ENCODE measurements around the gene SENP6. TPM values are rescaled to one million over a fixed set of nuclear protein-coding genes. Genes with fewer than 3 reads are reported as not detected.
"Not testable (repeated sequence)": the region's sequence is repeated elsewhere in the genome, so short reads cannot be mapped to it uniquely, and the experiment has no call there.

SENP6 gene
- total RNA-seq, 1 experiment from 2014 or later: 17.8 TPM

DNA sequence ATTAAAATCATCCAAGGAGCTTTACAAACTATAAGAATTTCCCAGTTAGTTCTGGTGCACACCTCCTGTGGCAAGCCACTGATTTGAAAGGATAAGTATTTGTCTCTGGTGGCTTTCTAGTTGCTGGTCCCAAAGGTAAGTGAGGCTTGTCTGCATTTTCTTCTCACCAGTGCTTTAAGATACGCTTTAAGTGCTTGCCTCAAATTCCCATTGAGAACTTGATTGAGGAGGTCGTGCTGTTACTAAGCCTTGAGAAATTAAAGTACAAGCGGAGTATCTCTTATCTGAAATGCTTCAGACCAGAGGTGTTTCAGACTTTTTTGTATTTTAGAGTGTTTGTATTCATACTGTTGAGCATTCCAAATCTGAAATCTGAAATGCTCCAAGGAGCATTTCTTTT lies 117.5 kb downstream of the SENP6 start:
- no peak for DNase-seq (ENCODE audit: low read depth)
- in situ Hi-C loops (cut with HindIII; ENCODE audit: low pct_unique_long_range_greater_than_20kb, low sequenced_read_pairs): no loop called here

DNA sequence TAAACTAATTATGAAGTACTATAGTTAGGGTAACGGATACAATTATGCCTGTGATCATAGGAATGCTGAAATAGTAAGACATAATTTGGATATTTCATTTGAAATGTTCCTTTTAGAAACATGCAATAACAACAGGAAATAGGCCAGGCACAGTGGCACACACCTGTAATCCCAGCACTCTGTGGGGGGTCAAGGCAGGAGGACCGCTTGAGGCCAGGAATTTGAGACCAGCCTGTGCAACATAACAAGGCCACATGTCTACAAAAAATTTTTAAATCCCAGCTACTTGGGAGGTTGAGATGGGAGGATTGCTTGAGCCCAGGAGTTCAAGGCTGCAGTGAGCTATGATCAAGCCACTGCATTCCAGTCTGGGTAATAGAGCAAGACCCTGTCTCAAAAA lies 121.7 kb downstream of the SENP6 start:
- DNase-seq (ENCODE audit: low read depth): no peak
- in situ Hi-C loops (cut with HindIII; ENCODE audit: low pct_unique_long_range_greater_than_20kb, low sequenced_read_pairs): no loop called here

DNA sequence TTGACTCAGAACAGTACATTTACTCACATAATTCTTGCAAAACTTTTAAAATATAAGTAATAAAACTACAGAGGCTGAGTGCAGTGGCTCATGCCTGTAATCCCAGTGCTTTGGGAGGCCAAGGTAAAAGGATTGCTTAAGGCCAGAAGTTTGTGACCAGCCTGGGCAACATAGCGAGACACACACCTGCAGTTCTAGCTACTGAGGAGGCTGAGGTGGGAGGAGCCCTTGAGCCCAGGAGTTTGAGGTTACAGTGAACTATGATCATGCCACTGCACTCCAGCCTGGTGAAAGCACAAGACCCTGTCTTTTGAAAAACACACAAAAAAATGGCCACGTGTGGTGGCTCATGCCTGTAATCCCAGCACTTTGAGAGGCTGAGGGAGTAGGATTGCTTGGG lies 125.5 kb downstream of the SENP6 start:
- in situ Hi-C loops (cut with HindIII; ENCODE audit: low pct_unique_long_range_greater_than_20kb, low sequenced_read_pairs): no loop called here
- DNase-seq (ENCODE audit: low read depth): no peak

DNA sequence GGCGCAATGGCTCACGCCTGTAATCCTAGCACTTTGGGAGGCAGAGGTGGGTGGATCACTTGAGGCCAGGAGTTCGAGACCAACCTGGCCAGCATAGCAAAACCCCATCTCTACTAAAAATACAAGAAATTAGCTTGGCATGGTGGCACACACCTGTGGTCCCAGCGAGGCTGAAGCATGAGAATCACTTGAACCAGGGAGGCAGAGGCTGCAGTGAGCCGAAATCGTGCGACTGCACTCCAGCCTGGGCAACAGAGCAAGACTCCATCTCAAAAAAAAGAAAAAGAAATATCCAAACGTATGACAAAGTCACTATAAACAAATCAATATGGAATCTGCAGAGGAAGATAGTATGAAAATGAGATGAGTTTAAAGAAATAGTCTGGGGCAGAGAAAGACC lies 129.3 kb downstream of the SENP6 start:
- in situ Hi-C loops (cut with HindIII; ENCODE audit: low pct_unique_long_range_greater_than_20kb, low sequenced_read_pairs); DNase-seq (ENCODE audit: low read depth): not testable (repeated sequence)

DNA sequence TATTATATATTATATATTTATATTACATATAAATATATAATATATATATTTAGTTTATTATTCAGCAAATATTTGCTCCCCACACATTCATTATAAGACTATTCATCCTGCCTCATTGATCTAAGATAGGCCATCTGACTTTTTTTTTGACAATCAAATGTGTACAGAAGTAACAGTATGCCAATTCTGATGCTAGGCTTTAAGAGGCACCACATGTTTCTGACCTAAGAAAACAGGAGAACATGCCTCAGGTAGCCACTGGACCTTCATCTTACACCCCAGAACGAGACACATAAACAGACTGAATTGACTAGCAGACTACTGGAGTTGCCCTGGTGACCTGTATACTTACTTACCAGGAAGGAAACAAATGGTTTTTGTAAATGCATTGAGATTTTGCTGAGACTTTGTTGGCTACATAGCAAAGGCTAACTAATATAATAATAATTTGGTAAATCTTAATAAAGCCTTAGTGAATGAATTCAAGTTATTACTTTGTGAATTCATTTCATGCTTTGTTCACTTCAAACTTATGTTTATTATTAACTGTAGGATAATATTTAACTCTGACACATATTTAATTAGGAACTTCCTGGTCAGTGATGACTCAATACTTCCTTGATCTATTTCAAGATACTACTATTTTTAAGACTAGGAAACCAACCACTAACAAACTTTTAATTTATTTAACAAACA lies 134.0 kb downstream of the SENP6 start:
- peak; percentile 78 for DNase-seq (ENCODE audit: low read depth)
- in situ Hi-C loops (cut with HindIII; ENCODE audit: low pct_unique_long_range_greater_than_20kb, low sequenced_read_pairs): no loop called here

DNA sequence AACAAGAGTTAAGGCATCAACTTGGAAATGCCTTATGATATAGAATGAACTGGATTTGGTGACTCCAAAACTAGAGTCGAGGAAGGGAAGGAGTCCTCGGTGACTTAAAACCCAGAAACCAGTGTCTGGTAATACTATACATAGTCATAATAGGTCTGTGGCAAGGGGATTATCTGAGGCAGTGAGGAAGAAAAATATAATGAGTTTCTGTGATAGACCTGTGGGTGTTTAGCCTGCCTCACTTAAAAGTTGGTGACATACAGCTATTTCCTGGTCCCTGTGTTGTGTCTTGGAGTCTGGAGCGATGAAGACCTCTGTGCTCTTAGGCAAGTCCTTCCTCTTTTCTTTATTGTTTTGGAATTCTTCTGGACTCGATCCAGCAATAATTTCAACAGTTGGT lies 142.3 kb downstream of the SENP6 start:
- in situ Hi-C loops (cut with HindIII; ENCODE audit: low pct_unique_long_range_greater_than_20kb, low sequenced_read_pairs): no loop called here
- DNase-seq (ENCODE audit: low read depth): no peak

DNA sequence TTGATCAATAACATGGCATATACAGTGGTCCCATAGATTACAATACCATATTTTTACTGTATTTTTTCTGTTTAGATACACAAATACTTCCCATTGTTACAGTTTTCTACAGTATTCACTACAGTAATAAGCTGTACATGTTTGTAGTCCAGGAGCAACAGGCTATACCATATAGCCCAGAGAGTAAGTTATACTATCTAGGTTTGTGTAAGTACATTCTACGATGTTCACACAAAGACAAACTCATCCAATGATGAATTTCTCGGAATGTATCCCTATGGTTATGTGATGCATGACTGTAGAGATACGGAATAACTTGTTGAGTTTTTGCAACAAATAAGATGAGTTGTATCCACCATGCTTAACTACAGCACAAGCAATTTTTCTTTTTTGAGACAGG lies 143.7 kb downstream of the SENP6 start:
- no peak for DNase-seq (ENCODE audit: low read depth)
- in situ Hi-C loops (cut with HindIII; ENCODE audit: low pct_unique_long_range_greater_than_20kb, low sequenced_read_pairs): no loop called here

DNA sequence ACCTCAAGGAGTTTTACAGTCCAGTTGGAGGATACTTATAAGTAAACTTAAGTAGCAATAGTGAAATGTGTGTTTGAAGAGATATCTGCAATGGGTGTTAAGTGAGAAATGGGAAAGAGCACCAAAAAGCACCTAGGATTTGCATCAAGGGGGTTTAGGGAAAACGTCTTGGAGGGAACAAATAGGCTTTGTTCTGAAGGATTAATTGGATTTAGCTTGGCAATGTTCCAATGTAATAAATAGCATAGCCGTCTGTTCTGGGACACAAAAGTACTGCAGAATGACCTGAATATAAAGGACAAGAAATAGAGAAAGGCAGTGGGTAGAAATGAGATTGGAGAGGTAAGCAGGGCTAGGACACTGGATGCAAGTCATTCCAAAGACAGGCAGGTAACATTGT lies 144.5 kb downstream of the SENP6 start:
- in situ Hi-C loops (cut with HindIII; ENCODE audit: low pct_unique_long_range_greater_than_20kb, low sequenced_read_pairs): no loop called here
- DNase-seq (ENCODE audit: low read depth): no peak

DNA sequence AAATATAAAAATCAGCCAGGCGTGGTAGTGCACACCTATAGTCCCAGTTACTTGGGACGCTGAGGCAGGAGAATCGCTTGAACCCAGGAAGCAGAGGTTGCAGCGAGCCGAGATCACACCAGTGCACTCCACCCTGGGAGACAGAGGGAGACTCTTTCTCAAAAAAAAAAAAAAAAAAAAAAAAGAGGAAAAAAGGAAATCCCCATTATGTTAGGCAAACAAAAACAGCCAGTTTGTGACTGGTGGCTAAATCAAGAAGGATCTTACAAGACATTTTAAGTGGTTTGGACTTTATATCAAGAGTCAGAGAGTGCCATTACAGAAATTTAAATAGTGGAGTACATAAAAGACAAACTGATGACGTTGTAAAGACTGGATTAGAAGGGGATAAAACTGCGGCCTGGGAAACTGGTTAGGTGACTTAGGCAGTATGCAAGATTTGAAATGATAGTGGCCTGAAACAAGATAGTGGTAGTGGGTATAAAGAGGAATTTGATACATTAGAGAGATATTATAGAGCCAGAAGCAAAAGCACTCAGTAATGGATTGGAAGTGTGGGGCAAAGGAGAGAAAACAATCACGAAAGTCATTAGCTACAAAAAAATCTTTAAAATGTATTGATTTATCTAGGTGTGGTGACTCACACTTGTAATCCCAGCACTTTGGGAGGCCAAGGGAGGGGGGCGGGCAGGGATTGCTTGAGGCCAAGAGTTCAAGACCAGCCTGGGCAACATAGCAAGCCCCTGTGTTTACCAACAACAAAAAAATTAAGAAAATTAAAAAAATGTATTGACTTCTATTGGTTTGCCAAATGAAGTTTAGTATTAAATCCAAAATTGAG lies 145.7 kb downstream of the SENP6 start:
- DNase-seq (ENCODE audit: low read depth): no peak
- in situ Hi-C loops (cut with HindIII; ENCODE audit: low pct_unique_long_range_greater_than_20kb, low sequenced_read_pairs): no loop called here

DNA sequence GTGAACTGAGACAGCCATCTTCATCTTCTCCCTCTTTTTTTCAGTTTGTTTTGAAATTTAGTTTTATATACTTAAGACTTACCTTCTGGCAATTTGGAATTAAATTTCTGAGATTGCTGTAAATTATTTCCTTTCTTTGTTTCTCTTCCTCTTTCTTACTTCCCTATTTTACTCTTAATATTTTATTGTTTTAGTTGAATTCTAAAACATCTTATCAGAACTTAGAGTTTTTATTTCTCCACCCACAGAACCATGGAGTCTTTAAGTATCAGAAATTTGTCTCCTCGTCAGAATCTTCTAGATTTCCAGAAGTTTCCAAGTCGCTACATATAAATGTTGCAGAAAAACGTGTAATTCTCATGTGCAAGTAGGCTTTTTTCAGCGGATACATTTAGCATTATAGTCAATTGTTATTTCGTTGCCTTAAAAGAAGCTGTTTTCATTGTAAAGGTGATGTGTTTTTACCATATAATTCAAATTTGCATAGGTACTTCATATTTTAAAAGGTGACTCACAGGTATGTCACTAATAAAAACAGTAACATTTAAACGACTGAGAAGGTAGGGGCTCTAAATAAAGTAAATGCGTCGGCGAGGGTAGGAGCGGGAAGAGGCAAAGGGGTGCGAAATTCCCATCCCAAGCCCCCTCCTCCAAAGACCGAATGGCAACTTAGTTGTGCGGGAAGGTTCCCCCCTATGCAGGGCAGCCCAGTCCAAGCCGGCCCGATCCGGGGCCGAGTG lies 146.5 kb downstream of the SENP6 start:
- in situ Hi-C loops (cut with HindIII; ENCODE audit: low pct_unique_long_range_greater_than_20kb, low sequenced_read_pairs): no loop called here
- no peak for DNase-seq (ENCODE audit: low read depth)

DNA sequence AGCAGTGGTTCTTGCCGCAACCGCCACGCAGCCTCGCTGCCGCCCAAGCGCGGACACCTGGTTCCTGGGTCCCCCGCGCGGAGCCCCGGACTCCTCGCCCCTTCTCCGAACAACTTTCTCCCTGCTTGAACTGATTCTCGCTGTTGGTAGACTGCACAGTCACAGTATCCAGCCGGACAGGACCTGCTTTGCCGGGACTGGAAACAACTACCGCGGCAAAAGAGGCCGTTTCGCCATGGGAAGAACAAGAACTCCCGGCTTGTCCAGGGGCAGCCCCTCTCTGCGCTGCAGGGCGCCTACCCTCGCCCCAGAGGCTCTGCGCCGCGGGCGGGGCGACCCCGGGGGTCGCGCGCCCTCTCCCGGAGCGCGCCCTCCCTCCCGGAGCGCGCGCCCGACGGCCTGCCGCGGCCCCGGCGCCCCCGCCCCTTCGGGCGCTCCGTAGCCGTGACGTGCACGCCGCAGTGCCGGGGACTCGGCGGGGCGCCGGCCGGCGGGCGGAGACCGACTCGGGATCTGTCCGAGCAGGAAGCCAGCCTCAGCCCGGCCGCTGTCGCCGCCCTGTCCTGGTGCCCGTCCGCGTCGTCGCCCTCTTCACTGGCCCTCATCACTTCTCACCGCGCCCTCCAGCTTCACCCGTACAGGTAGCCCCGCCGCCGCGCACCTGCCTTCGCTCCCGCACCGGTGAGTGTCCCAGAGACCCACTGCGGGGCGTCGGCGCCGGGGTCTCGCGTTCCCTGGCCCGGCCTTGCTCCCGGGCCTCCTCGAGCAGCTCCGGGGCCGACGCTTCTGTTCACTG lies 147.3 kb downstream of the SENP6 start, which contains the start of gene MYO6:
Gene MYO6 (plus strand): TSS at position 497 of the 796 bp plus-strand sequence. CDS start 68,309 bp downstream, outside the sequence.
- in situ Hi-C loops (cut with HindIII; ENCODE audit: low pct_unique_long_range_greater_than_20kb, low sequenced_read_pairs): no loop called here
- peak; percentile 65 for DNase-seq (ENCODE audit: low read depth)

DNA sequence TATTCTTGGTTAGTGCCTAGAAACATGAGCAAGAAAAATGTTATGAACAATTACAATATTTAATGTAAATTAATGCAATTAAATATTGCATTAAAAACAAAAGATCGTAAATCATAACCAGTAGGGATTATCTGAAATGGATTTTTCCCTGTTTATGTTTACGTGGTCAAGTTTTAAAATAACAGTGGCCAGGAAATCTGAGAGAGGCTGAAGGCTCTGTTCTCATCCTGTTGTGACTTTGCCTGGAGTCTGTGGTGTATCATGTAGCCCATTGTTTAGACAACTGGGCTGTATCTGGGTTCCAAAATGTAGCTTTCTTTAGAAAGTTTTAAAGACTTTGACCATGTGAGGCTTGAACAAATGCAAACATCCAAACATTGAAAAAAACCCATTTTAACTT lies 149.8 kb downstream of the SENP6 start:
- in situ Hi-C loops (cut with HindIII; ENCODE audit: low pct_unique_long_range_greater_than_20kb, low sequenced_read_pairs): no loop called here
- no peak for DNase-seq (ENCODE audit: low read depth)

DNA sequence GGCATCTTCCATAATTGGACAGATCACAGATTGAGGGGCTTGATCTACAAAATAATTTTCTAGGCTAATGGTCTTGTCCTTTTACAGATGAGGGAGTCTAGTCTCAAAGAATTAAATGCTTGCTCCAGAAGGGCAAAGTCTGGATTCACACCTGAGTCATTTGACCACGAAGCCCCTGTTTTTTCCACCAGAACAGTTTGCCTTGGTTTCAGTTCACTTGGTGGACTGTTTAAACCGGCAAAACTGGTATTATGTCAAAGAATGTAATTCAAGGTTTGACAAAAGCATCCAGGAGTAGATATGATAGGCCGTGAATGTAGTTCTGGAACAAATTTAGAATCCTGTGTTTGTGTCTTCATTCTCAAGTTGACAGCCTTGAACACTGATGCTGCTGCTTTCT lies 150.7 kb downstream of the SENP6 start:
- peak; percentile 12 for DNase-seq (ENCODE audit: low read depth)
- in situ Hi-C loops (cut with HindIII; ENCODE audit: low pct_unique_long_range_greater_than_20kb, low sequenced_read_pairs): no loop called here

DNA sequence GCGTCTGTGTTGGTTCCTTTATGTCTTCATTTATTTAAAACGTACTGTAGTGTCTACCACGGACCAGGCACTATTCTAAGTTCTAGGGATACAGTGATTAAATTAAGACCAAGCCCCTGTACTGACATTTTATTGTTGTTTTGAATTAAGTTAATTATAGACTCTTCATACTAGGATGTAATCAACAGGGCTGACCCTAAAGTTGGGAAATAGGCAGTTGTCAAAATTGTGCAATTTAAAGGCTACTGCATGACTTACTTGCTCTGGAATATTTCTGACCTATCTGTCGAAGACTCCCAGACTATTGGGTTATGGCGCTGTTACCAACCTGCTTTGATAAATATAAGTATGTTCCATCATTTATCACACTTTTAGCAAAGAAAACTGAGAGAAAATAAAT lies 154.0 kb downstream of the SENP6 start:
- in situ Hi-C loops (cut with HindIII; ENCODE audit: low pct_unique_long_range_greater_than_20kb, low sequenced_read_pairs): no loop called here
- no peak for DNase-seq (ENCODE audit: low read depth)

DNA sequence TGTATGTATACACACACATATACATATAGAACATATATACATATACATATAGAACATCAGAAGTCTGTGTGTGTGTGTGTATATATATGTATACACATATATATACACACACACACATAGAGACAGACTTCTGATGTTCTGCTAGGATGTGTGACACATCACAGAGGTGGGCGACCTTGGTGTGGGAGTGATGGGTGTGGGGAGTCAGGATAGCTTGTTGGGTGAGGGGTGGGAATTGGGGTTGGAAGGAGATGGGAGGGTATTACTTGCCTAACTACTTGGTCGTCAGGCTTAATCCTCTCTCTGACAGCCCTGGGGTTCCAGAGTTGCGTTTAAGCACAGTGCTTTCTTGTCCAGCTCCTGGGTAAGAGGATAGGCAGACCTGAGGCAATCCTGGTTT lies 155.6 kb downstream of the SENP6 start:
- in situ Hi-C loops (cut with HindIII; ENCODE audit: low pct_unique_long_range_greater_than_20kb, low sequenced_read_pairs): no loop called here
- no peak for DNase-seq (ENCODE audit: low read depth)

DNA sequence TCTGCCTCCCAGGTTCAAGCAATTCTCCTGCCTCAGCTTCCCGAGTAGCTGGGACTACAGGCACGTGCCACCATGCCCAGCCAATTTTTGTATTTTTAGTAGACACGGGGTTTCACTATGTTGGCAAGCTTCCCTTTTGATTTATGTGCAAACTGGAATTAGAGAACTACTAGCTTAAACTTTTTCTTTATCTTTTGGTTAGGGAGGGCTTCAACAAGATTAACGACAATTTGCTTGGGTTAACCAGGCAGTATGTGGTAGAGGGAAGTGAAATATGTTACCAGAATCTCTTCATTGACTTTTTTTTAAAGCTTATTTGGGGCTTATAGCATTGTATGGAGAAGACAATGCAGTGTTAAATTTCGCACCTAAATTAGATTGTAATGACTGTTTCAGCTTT lies 156.4 kb downstream of the SENP6 start:
- in situ Hi-C loops (cut with HindIII; ENCODE audit: low pct_unique_long_range_greater_than_20kb, low sequenced_read_pairs): no loop called here
- DNase-seq (ENCODE audit: low read depth): no peak

DNA sequence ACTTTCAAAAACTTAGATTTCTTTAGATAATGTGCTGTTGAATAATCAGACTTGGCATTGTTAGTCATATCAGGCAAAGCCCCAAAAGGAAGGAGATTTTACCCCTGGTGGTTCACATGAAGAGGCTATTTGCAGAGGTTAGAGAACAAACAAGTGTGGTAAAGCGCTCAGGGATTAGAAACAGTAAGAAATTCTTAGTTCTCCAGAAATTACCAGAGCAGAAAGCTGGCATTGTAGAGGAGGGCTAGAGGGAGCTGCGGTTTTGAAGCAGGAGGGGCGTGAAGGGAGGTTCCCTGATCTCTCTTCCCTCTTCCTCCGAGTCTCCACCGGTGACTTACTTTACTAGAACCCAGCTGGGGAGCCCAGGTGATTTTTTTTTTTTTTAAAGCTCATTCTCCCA lies 157.5 kb downstream of the SENP6 start:
- peak; percentile 32 for DNase-seq (ENCODE audit: low read depth)
- in situ Hi-C loops (cut with HindIII; ENCODE audit: low pct_unique_long_range_greater_than_20kb, low sequenced_read_pairs): no loop called here

DNA sequence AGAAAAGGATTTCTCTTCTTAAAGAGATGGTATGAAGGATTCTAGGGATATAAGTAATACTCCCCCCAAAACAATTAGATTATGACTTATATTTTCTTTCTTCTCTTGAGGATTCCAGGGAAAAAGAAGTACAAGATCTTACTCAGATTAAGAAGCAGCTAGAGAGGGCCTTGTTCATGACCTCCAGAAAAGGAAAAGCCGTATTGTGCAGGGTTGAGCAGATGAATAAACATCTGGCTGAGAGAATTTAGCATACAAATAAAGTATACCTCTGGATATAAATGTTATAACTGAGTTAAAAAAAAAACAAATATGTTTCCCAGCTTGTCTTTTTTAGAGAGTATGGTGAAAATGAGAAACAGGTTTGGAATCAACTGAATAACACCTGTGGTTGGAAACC lies 158.6 kb downstream of the SENP6 start:
- in situ Hi-C loops (cut with HindIII; ENCODE audit: low pct_unique_long_range_greater_than_20kb, low sequenced_read_pairs): no loop called here
- DNase-seq (ENCODE audit: low read depth): no peak
